Astrocyte of the spinal cord (primary cell): ENCODE results near the gene KIF22.
A peak's percentile ranks its signal among the peaks of the same experiment; 100 is the strongest.

ENCODE experiments used
- DNase-seq: peaks from one replicate; pipeline ENCODE4 v3.0.0; 2011; ENCODE audit warnings: low read depth, low spot score
- H3K4me3 ChIP-seq: 2 replicates; pipeline ENCODE4 v1.5.1; 2011; ENCODE audit warnings: low read depth, mild to moderate bottlenecking, low read length, moderate library complexity
- CTCF ChIP-seq: IDR thresholded peaks from 2 replicates; pipeline ENCODE4 v1.5.1; 2012; ENCODE audit warnings: low read depth, mild to moderate bottlenecking, low read length, inconsistent platforms
- in situ Hi-C: cut with HindIII; loops from 2 replicates; pipeline ENCODE4 v1.10.0; 2017; ENCODE audit warnings: low sequenced_read_pairs

The KIF22 gene

GRCh38 chr16:29845656-29846055 is 55.1 kb downstream of the KIF22 start:
- TF ChIP-seq CTCF = no peak
- no peak for DNase-seq
- in situ Hi-C loops = no loop called here
- no peak overlapping the region for H3K4me3 ChIP-seq

- in situ Hi-C loops = no loop called here
- TF ChIP-seq CTCF = peak; percentile 95
- H3K4me3 ChIP-seq = no peak overlapping the region
- peak; percentile 55 for DNase-seq
Observed at GRCh38 chr16:29848420-29849297, 58.1 kb downstream of the KIF22 start.

- TF ChIP-seq CTCF = no peak
- H3K4me3 ChIP-seq = no peak overlapping the region
- DNase-seq = no peak
- in situ Hi-C loops = no loop called here
Observed at GRCh38 chr16:29849505-29849904, 59.0 kb downstream of the KIF22 start.

- in situ Hi-C loops = no loop called here
- no peak for TF ChIP-seq CTCF
- no peak for DNase-seq
Observed at GRCh38 chr16:29850998-29851397, 60.4 kb downstream of the KIF22 start.

GRCh38 chr16:29852654-29853053 is 62.1 kb downstream of the KIF22 start:
- in situ Hi-C loops = no loop called here
- no peak overlapping the region for H3K4me3 ChIP-seq
- DNase-seq = no peak
- TF ChIP-seq CTCF = no peak

More at GRCh38 chr16:29850998-29851397, 60.4 kb downstream of the KIF22 start:
- no peak overlapping the region for H3K4me3 ChIP-seq

- in situ Hi-C loops = no loop called here
- no peak for TF ChIP-seq CTCF
- no peak for DNase-seq
- H3K4me3 ChIP-seq = no peak overlapping the region
Observed at GRCh38 chr16:29854520-29855100, 64.1 kb downstream of the KIF22 start.
